GM23338 (cell line): ENCODE measurements around the gene RELN. TPM values are rescaled to one million over a fixed set of nuclear protein-coding genes. Genes with fewer than 3 reads are reported as not detected.

Source experiments
- ATAC-seq: fragments of 200-7000 bp; cut with Tn5 transposase; 3 replicates; pipeline ENCODE4 v1.9.1; 2020
- DNase-seq: peaks from one replicate; pipeline ENCODE4 v3.0.0-alpha.2; 2015; ENCODE audit warnings: low spot score
- H2AFZ ChIP-seq: fragments of 200-600 bp; sonication (generic); 2 replicates; pipeline ENCODE4 v1.8.0; 2016; ENCODE audit warnings: antibody characterized with exemption, mild to moderate bottlenecking, moderate library complexity
- H3F3A ChIP-seq: fragments of 200-600 bp; sonication (generic); replicated peaks from 2 replicates; pipeline ENCODE4 v1.8.0; 2017; ENCODE audit warnings: antibody characterized with exemption, mixed run types, low read depth
- H3K27ac ChIP-seq: fragments of 200-600 bp; sonication (generic); 2 replicates; pipeline ENCODE4 v1.6.1; 2016; ENCODE audit warnings: low read depth
- H3K27me3 ChIP-seq: fragments of 200-600 bp; sonication (generic); 2 replicates; pipeline ENCODE4 v1.8.0; 2016; ENCODE audit warnings: mild to moderate bottlenecking, mixed run types, moderate library complexity; ENCODE audit not compliant: insufficient read depth
- H3K36me3 ChIP-seq: fragments of 200-600 bp; sonication (generic); 2 replicates; pipeline ENCODE4 v1.8.0; 2016; ENCODE audit warnings: mild to moderate bottlenecking; ENCODE audit not compliant: insufficient read depth
- H3K4me1 ChIP-seq: fragments of 200-600 bp; sonication (generic); 2 replicates; pipeline ENCODE4 v1.8.0; 2016; ENCODE audit warnings: mild to moderate bottlenecking, moderate library complexity; ENCODE audit not compliant: insufficient read depth
- H3K4me2 ChIP-seq: fragments of 200-600 bp; sonication (generic); 2 replicates; pipeline ENCODE4 v1.7.1; 2017; ENCODE audit warnings: mixed run types
- H3K4me3 ChIP-seq: fragments of 200-600 bp; sonication (generic); 2 replicates; pipeline ENCODE4 v1.6.1; 2016; ENCODE audit warnings: mixed run types
- H3K79me2 ChIP-seq: fragments of 200-600 bp; sonication (generic); replicated peaks from 2 replicates; pipeline ENCODE4 v1.8.0; 2017; ENCODE audit warnings: mild to moderate bottlenecking; ENCODE audit not compliant: insufficient read depth
- H3K9me2 ChIP-seq: fragments of 200-600 bp; sonication (generic); 2 replicates; pipeline ENCODE4 v1.8.0; 2017; ENCODE audit not compliant: insufficient read depth
- H4K20me1 ChIP-seq: fragments of 200-600 bp; sonication (generic); replicated peaks from 2 replicates; pipeline ENCODE4 v1.8.0; 2017; ENCODE audit warnings: mild to moderate bottlenecking; ENCODE audit not compliant: insufficient read depth
- H3K27ac Mint-ChIP-seq: 2 replicates; pipeline ENCODE4 v1.8.0; 2020; ENCODE audit warnings: inconsistent platforms, mild to moderate bottlenecking, moderate library complexity, mixed read lengths
- H3K27me3 Mint-ChIP-seq: 3 replicates; pipeline ENCODE4 v1.8.0; 2022; ENCODE audit warnings: low read depth, mild to moderate bottlenecking, moderate library complexity, mixed read lengths, inconsistent platforms; ENCODE audit not compliant: insufficient read depth, poor library complexity
- H3K36me3 Mint-ChIP-seq: 3 replicates; pipeline ENCODE4 v1.8.0; 2021; ENCODE audit warnings: low read depth, mild to moderate bottlenecking, inconsistent platforms, moderate library complexity, mixed read lengths
- H3K4me1 Mint-ChIP-seq: 3 replicates; pipeline ENCODE4 v1.8.0; 2020; ENCODE audit warnings: mild to moderate bottlenecking, inconsistent platforms, mixed read lengths
- H3K4me3 Mint-ChIP-seq: 3 replicates; pipeline ENCODE4 v1.8.0; 2021; ENCODE audit warnings: moderate library complexity, mild to moderate bottlenecking, inconsistent platforms, mixed read lengths
- H3K9me3 Mint-ChIP-seq: 3 replicates; pipeline ENCODE4 v1.8.0; 2020; ENCODE audit warnings: moderate library complexity, mild to moderate bottlenecking, inconsistent platforms, mixed read lengths
- CREB1 ChIP-seq: fragments of 250-450 bp; sonication (Bioruptor Pico); IDR thresholded peaks from 2 replicates; pipeline ENCODE4 v1.5.0; 2020; ENCODE audit warnings: low read depth, mild to moderate bottlenecking, moderate library complexity
- EZH2 ChIP-seq: fragments of 200-600 bp; sonication (generic); IDR thresholded peaks from one replicate; pipeline ENCODE4 v1.8.0; 2017; ENCODE audit warnings: antibody characterized with exemption, mild to moderate bottlenecking, low read depth; ENCODE audit not compliant: unreplicated experiment
- EZH2phosphoT487 ChIP-seq: fragments of 200-600 bp; sonication (generic); IDR thresholded peaks from one replicate; pipeline ENCODE4 v1.8.1; 2018; ENCODE audit warnings: antibody characterized with exemption; ENCODE audit not compliant: unreplicated experiment
- NANOG ChIP-seq: IDR thresholded peaks from 2 replicates; pipeline ENCODE4 v1.6.1; 2016; ENCODE audit warnings: antibody characterized with exemption, borderline replicate concordance
- POLR2AphosphoS5 ChIP-seq: IDR thresholded peaks from 2 replicates; pipeline ENCODE4 v1.6.1; 2016; ENCODE audit warnings: antibody characterized with exemption, low read depth
- STAT1 ChIP-seq: IDR thresholded peaks from one replicate; pipeline ENCODE4 v1.6.1; 2016; ENCODE audit warnings: antibody characterized with exemption; ENCODE audit not compliant: unreplicated experiment
- ZNF114 ChIP-seq: fragments of 250-450 bp; sonication (Bioruptor Pico); IDR thresholded peaks from 2 replicates; pipeline ENCODE4 v1.5.0; 2020; ENCODE audit warnings: mild to moderate bottlenecking, moderate library complexity
- ZNF331 ChIP-seq: fragments of 250-450 bp; sonication (Bioruptor Pico); IDR thresholded peaks from 2 replicates; pipeline ENCODE4 v1.5.0; 2020; ENCODE audit warnings: low read depth, mild to moderate bottlenecking, moderate library complexity
- polyA plus RNA-seq: library from polyadenylated mRNA; unstranded; fragments of >200 nt; fragmentation: Nextera tagmentation; extraction: Ambion mirVana; gene quantifications from 2 replicates; pipeline ENCODE4 v1.2.1, GENCODE V29; 2016
- total RNA-seq: library from RNA; depleted of rRNA; stranded (reverse); fragments of >200 nt; shearing (Covaris generic); gene quantifications from 2 replicates; pipeline ENCODE4 v1.2.3, GENCODE V29; 2014
- TF ChIP-seq, protein P1 (sequence below): IDR thresholded peaks from 2 replicates; pipeline ENCODE4 v1.6.1; 2016; ENCODE audit warnings: antibody characterized with exemption
- TF ChIP-seq, protein P2 (sequence below): IDR thresholded peaks from one replicate; pipeline ENCODE4 v1.6.1; 2018; ENCODE audit warnings: antibody characterized with exemption; ENCODE audit not compliant: unreplicated experiment

RELN gene
- total and polyA plus RNA-seq, 2 experiments from 2014 or later = 0.10 to 0.76 TPM

DNA sequence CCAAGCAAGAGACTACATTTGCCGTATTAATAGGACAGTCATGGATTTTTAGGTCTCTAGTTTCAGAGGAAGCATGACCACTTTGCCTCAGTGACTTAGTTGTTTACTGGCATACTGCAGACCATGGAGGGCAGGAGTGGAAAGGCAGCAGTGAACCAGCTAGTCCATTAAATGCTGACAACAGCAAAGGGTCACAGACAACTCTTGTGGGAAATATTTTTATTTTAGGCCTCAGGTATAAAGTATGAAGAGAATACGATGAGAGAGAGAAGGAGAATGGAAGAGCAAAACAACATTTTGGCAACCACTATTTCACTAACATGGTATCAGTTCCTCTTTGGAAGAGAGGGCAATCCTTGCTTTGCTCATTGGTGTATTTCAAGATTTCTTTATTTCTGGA is 118.0 kb downstream of the RELN start:
- no peak overlapping the region for H3K4me3 Mint-ChIP-seq
- DNase-seq = no peak
- no peaks in the 10 kb centered on the region for H3K36me3 Mint-ChIP-seq

GRCh38 chr7:103870664-103871063 is 118.8 kb downstream of the RELN start:
- no peak overlapping the region for H3K4me2 ChIP-seq
- no peaks in the 10 kb centered on the region for H3F3A ChIP-seq
- ATAC-seq = no peak
- no peak overlapping the region for H2AFZ ChIP-seq
- Mint-ChIP-seq H3K9me3 (no peaks in the 10 kb centered on the region), H3K4me3 (no peak overlapping the region), H3K27ac (no peak overlapping the region), H3K36me3 (no peaks in the 10 kb centered on the region), H3K27me3 (no peaks in the 10 kb centered on the region), H3K4me1 (no peaks in the 10 kb centered on the region)
- no peaks in the 10 kb centered on the region for H3K27me3 ChIP-seq
- no peaks in the 10 kb centered on the region for H4K20me1 ChIP-seq
- no peaks in the 10 kb centered on the region for H3K79me2 ChIP-seq
- no peaks in the 10 kb centered on the region for H3K36me3 ChIP-seq
- TF ChIP-seq STAT1 = no peak
- no peak for TF ChIP-seq CREB1
- TF ChIP-seq NANOG = no peak
- no peak for DNase-seq
- H3K27ac ChIP-seq = no peak overlapping the region
- no peak overlapping the region for H3K4me3 ChIP-seq
- no peaks in the 10 kb centered on the region for H3K9me2 ChIP-seq
- H3K4me1 ChIP-seq = no peaks in the 10 kb centered on the region

More for the DNA sequence above, 118.0 kb downstream of the RELN start:
- Mint-ChIP-seq H3K9me3 (no peaks in the 10 kb centered on the region), H3K27me3 (no peaks in the 10 kb centered on the region), H3K27ac (no peak overlapping the region), H3K4me1 (no peaks in the 10 kb centered on the region)
- Histone ChIP-seq H3K4me3 (no peak overlapping the region), H3K4me1 (no peaks in the 10 kb centered on the region), H4K20me1 (no peaks in the 10 kb centered on the region), H3K79me2 (no peaks in the 10 kb centered on the region), H3K4me2 (no peak overlapping the region), H3F3A (no peaks in the 10 kb centered on the region), H3K27ac (no peak overlapping the region), H2AFZ (no peak overlapping the region), H3K9me2 (no peaks in the 10 kb centered on the region), H3K36me3 (no peaks in the 10 kb centered on the region), H3K27me3 (no peaks in the 10 kb centered on the region)
- ATAC-seq = no peak
- TF ChIP-seq POLR2AphosphoS5 = no peak
- TF ChIP-seq EZH2 = no peak
- TF ChIP-seq NANOG = no peak
- no peak for TF ChIP-seq ZNF331 (CRISPR knock-in tag)
- TF ChIP-seq EZH2phosphoT487 = no peak
- no peak for TF ChIP-seq ZNF114 (CRISPR knock-in tag)
- TF ChIP-seq STAT1 = no peak
- TF ChIP-seq, protein P1, sequence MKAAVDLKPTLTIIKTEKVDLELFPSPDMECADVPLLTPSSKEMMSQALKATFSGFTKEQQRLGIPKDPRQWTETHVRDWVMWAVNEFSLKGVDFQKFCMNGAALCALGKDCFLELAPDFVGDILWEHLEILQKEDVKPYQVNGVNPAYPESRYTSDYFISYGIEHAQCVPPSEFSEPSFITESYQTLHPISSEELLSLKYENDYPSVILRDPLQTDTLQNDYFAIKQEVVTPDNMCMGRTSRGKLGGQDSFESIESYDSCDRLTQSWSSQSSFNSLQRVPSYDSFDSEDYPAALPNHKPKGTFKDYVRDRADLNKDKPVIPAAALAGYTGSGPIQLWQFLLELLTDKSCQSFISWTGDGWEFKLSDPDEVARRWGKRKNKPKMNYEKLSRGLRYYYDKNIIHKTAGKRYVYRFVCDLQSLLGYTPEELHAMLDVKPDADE = no peak
- TF ChIP-seq, protein P2, sequence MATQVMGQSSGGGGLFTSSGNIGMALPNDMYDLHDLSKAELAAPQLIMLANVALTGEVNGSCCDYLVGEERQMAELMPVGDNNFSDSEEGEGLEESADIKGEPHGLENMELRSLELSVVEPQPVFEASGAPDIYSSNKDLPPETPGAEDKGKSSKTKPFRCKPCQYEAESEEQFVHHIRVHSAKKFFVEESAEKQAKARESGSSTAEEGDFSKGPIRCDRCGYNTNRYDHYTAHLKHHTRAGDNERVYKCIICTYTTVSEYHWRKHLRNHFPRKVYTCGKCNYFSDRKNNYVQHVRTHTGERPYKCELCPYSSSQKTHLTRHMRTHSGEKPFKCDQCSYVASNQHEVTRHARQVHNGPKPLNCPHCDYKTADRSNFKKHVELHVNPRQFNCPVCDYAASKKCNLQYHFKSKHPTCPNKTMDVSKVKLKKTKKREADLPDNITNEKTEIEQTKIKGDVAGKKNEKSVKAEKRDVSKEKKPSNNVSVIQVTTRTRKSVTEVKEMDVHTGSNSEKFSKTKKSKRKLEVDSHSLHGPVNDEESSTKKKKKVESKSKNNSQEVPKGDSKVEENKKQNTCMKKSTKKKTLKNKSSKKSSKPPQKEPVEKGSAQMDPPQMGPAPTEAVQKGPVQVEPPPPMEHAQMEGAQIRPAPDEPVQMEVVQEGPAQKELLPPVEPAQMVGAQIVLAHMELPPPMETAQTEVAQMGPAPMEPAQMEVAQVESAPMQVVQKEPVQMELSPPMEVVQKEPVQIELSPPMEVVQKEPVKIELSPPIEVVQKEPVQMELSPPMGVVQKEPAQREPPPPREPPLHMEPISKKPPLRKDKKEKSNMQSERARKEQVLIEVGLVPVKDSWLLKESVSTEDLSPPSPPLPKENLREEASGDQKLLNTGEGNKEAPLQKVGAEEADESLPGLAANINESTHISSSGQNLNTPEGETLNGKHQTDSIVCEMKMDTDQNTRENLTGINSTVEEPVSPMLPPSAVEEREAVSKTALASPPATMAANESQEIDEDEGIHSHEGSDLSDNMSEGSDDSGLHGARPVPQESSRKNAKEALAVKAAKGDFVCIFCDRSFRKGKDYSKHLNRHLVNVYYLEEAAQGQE = no peak
